Effector memory CD4-positive, alpha-beta T cell (primary cell): Measurements from ENCODE around the gene RPN2.
A peak's percentile ranks its signal among the peaks of the same experiment; 100 is the strongest.

Source experiments
- DNase-seq, 3 donors: peaks; one replicate each; pipeline ENCODE4 v3.0.0-alpha.2; 2020
- H3K27ac ChIP-seq: 2 replicates; pipeline ENCODE4 v1.7.0; 2013; ENCODE audit warnings: mild to moderate bottlenecking, low read length, moderate library complexity; ENCODE audit not compliant: insufficient read depth, poor library complexity, severe bottlenecking
- H3K27me3 ChIP-seq: replicated peaks from 2 replicates; pipeline ENCODE4 v1.7.0; 2013; ENCODE audit warnings: mild to moderate bottlenecking, low read length; ENCODE audit not compliant: insufficient read depth, control insufficient read depth, poor library complexity, severe bottlenecking
- H3K36me3 ChIP-seq: 2 replicates; pipeline ENCODE4 v1.7.0; 2013; ENCODE audit warnings: mild to moderate bottlenecking, low read length, moderate library complexity; ENCODE audit not compliant: control insufficient read depth, insufficient read depth
- H3K4me1 ChIP-seq: 2 replicates; pipeline ENCODE4 v1.7.0; 2013; ENCODE audit warnings: low read length, mild to moderate bottlenecking; ENCODE audit not compliant: control insufficient read depth, insufficient read depth, poor library complexity, severe bottlenecking
- H3K4me3 ChIP-seq: 2 replicates; pipeline ENCODE4 v1.7.0; 2013; ENCODE audit warnings: low read length, low read depth, mild to moderate bottlenecking; ENCODE audit not compliant: insufficient read depth, poor library complexity, severe bottlenecking
- H3K9me3 ChIP-seq: 2 replicates; pipeline ENCODE4 v1.7.0; 2013; ENCODE audit warnings: mild to moderate bottlenecking, low read length, moderate library complexity; ENCODE audit not compliant: control insufficient read depth

RPN2 gene

DNA sequence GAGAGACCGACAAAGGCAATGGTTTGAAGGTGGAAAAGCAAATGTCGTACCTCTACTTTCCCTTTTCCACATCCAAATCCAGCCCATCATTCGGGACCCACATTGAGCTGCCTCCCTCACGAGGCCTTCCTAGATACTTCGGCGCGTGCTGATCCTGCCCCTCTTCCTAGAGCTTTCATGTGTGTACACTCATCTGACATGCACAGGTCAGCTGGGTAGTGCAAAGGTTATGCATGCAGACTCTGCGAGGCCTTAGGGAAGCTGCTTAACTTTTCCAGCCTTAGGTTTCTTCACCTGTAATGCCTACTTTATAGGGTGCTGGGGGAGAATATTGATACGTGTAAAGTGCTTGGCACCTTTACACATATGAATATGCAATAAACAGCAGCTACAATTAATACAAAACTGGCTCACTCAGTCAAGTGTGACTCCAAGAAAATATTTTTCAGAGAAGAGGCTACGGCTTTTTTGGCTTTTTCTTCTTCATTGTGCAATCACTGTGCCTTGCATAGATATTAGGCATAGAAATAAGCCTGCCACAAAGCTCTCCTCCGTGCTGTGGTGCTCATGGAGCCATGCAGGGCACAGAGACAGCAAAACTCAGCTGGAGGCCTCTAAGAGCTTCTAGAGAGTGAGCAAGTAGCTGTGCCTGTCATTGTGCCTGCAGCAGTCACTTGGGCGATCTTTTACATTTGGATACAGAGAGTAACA, 106.7 kb downstream of the RPN2 start:
- H3K4me3 ChIP-seq = no peak overlapping the region
- no peaks in the 10 kb centered on the region for H3K9me3 ChIP-seq
- DNase-seq = no peak
- no peaks in the 10 kb centered on the region for H3K36me3 ChIP-seq
- H3K27ac ChIP-seq = no peak overlapping the region
- no peaks in the 10 kb centered on the region for H3K27me3 ChIP-seq
- H3K4me1 ChIP-seq = peaks cover 6% of the 10 kb centered on the region

DNA sequence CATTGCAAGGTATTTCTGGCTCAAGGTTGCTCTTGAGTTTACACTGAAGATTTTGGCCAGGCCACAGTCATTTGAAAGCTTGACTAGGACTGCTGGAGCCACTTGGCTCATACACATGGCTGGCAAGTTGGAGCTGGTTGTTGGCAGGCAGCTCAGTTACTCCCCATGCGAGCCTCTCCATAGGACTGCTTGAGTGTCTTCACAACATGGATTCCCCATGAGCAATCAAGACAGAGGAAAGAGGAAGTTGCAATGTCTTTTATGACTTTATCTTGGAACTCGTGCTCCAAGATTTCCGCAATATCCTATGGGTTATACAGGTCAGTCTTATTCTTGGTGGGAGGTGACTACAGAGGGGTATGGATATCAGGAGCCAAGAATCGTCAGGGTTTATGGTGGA, 109.0 kb downstream of the RPN2 start:
- Histone ChIP-seq H3K4me1 (peaks cover 6% of the 10 kb centered on the region), H3K4me3 (no peak overlapping the region), H3K36me3 (no peaks in the 10 kb centered on the region), H3K27me3 (no peaks in the 10 kb centered on the region), H3K9me3 (no peaks in the 10 kb centered on the region), H3K27ac (no peak overlapping the region)
- no peak for DNase-seq

DNA sequence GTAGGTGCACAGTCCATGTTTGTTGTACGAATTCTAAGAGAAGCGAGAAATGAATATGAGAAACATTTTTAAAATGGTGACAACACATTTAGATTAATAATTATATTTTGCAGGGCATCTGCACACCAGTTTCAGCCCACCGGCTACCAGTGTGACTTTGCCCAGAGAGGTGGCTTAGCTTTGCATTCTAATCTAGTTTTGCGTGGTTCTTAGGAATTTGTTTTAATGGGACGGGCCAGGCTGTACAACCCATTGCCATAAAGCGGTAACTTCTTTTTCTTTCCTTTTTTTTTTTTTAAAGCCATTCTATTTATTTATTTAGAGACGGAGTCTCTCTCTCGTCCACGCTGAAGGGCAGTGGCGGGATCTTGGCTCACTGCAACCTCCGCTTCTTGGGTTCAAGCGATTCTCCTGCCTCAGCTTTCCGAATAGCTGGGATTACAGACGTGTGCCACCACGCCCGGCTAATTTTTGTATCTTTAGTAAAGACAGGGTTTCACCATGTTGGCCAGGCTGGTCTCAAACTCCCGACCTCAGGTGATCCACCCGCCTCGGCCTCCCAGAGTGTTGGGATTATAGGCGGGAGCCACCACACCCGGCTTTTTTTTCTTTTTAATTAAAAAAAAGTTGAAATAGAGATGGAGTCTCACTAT, 111.2 kb downstream of the RPN2 start:
- no peaks in the 10 kb centered on the region for H3K9me3 ChIP-seq
- H3K36me3 ChIP-seq = no peaks in the 10 kb centered on the region
- H3K27ac ChIP-seq = peak overlapping the region; percentile 90
- H3K4me1 ChIP-seq = peaks cover 6% of the 10 kb centered on the region
- peak overlapping the region; percentile 99 for H3K4me3 ChIP-seq
- DNase-seq = no peak
- no peaks in the 10 kb centered on the region for H3K27me3 ChIP-seq
